D721Med (cell line): ENCODE results near the gene DISP2.

Experiments used
- DNase-seq: peaks from one replicate; pipeline ENCODE4 v3.0.0; 2011; ENCODE audit warnings: low spot score; ENCODE audit not compliant: insufficient read length
- FAIRE-seq: peaks from 2 replicates; lab custom pipeline; 2011; peaks lifted over from hg19 to GRCh38; lab: Jason Lieb, UNC
- CTCF ChIP-seq: IDR thresholded peaks from 2 replicates; pipeline ENCODE4 v1.5.1; 2012; ENCODE audit warnings: mild to moderate bottlenecking, control low read depth; ENCODE audit not compliant: insufficient read depth; ENCODE audit errors: missing control alignments

DISP2 gene

DNA sequence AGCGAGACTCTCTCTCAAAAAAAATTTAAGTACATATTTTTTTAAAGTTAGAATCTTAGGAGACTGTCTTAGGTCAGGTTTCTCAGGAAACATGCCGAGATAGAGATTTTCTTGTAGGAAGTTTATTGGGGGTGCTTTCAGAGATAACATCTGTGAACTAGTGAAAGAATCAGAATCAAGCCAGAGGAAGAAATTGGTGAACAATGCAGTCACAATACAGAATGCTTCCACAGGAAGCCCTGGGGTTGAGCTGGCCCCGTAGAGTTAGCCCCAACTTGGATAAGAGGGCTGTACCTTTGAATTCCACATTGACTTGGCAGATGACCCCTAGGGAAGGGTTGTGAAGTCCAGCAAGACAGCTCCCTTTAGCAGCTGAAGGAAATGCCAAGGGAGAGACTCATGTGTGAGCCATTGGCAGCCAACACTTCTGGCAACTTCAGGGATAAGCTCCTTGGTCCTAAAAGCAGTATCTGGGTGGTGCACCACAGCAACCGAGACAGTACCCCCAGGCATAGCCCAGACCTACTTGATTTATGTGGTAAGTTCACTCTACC is 43.2 kb upstream of the DISP2 start:
- DNase-seq, result no peak
- TF ChIP-seq CTCF, result no peak

GRCh38 chr15:40316931-40317330 is 41.1 kb upstream of the DISP2 start:
- FAIRE-seq (no peak), DNase-seq (no peak)
- no peak for TF ChIP-seq CTCF

More for the DNA sequence above, 43.2 kb upstream of the DISP2 start:
- FAIRE-seq, result no peak

- no peak for TF ChIP-seq CTCF
- FAIRE-seq (no peak), DNase-seq (no peak)
Observed at GRCh38 chr15:40317580-40317979, 40.4 kb upstream of the DISP2 start.

- FAIRE-seq, result no peak
- no peak for DNase-seq
- TF ChIP-seq CTCF, result no peak
Observed at GRCh38 chr15:40320409-40320808, 37.6 kb upstream of the DISP2 start.

GRCh38 chr15:40320931-40321371 is 37.1 kb upstream of the DISP2 start:
- DNase-seq (peak; percentile 68), FAIRE-seq (peak; percentile 51)
- TF ChIP-seq CTCF, result peak; percentile 80

DNA sequence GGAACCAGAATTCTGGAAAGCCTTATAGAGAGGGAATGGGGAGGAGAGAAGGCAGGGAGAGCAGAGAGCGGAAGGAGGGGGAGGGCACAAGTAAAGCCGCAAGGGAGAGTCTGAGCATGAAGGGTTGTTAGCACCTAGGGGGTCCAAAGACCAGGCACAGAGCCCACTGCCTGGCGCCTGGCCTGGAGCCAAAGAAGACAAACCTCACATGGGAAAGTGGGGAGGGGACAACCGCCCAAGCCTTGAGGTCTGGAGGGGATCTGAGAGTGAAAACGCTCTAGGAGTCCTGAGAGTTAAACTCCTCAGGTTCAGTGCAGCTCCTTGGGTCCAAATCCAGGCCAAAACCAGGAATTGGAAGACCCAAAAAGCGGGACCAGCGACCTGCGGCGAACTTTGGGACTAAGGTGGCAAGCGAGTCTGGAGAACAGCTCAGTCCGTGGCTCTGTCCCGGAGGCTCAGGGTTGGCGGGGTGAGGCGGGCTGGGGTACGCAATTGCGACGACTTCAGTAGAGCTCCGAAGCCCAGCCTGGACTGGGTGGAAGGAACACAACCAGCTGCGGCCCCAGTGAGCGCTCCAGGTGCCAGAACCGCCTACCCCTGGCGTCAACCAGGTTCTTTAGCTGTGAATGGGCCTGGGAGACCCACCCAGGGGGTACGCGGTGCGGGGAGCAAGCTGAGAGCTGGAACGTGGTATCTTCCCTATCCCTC is 35.3 kb upstream of the DISP2 start:
- FAIRE-seq (no peak), DNase-seq (no peak)
- no peak for TF ChIP-seq CTCF
